Tibial nerve (tissue), 4 donors: ENCODE data around the gene MYOZ3. TPM values are rescaled to one million over a fixed set of nuclear protein-coding genes. Genes with fewer than 3 reads are reported as not detected.

ENCODE experiments used
- DNase-seq, 2 donors: peaks; one replicate each; pipeline ENCODE4 v3.0.0-alpha.2; 2019; ENCODE audit warnings: low spot score in 2 of 2
- H3K27ac ChIP-seq, 4 donors: fragments of 200-600 bp; sonication (generic) in 3 of 4; one replicate each; pipeline ENCODE4 v1.5.1; 2017 to 2019; ENCODE audit warnings: mild to moderate bottlenecking in 1 of 4
- H3K27me3 ChIP-seq, 2 donors: fragments of 200-600 bp; sonication (generic) in 1 of 2; one replicate each; pipeline versions ENCODE4 v1.5.1 to v1.6.0; 2017 to 2019
- H3K36me3 ChIP-seq, 3 donors: fragments of 200-600 bp; sonication (generic); one replicate each; pipeline ENCODE4 v1.5.1; 2018 to 2019
- H3K4me1 ChIP-seq, 4 donors: fragments of 200-600 bp; sonication (generic) in 3 of 4; one replicate each; pipeline ENCODE4 v1.5.1; 2017 to 2019
- H3K4me3 ChIP-seq, 4 donors: fragments of 200-600 bp; sonication (generic) in 3 of 4; one replicate each; pipeline ENCODE4 v1.5.1; 2017 to 2019; ENCODE audit warnings: mild to moderate bottlenecking in 1 of 4, moderate library complexity in 1 of 4
- H3K9me3 ChIP-seq, 4 donors: fragments of 200-600 bp; sonication (generic) in 3 of 4; one replicate each; pipeline ENCODE4 v1.5.1; 2017 to 2019
- EP300 ChIP-seq, 2 donors: sonication (generic); formaldehyde crosslinking; IDR thresholded peaks; one replicate each; pipeline ENCODE4 v1.6.1; 2017; ENCODE audit warnings: antibody characterized with exemption in 2 of 2, mild to moderate bottlenecking in 1 of 2
- POLR2A ChIP-seq, 2 donors: fragments of 450-650 bp; IDR thresholded peaks; one replicate each; pipeline ENCODE4 v1.6.1; 2017; ENCODE audit warnings: antibody characterized with exemption in 2 of 2, mild to moderate bottlenecking in 2 of 2, moderate library complexity in 2 of 2
- WGBS, 2 donors: methylation state at CpG; one replicate each; pipeline ENCODE4 v1.1.5; 2018; 5-methylcytosine and 5-hydroxymethylcytosine counted together
- total RNA-seq, 4 donors: library from RNA; depleted of rRNA; stranded (reverse); fragments of >200 nt; gene quantifications; one replicate each; pipeline ENCODE4 v1.1.0, GENCODE V29; 2016
- TF ChIP-seq, protein P1 (sequence below), 5 experiments: fragments of 200-600 bp in 3 of 5; fragments of 450-650 bp in 2 of 5; sonication (generic) in 3 of 5; IDR thresholded peaks; one replicate each; pipeline ENCODE4 v1.5.1; 2016 to 2019; ENCODE audit warnings: antibody characterized with exemption in 5 of 5, mild to moderate bottlenecking in 3 of 5, moderate library complexity in 2 of 5

Gene MYOZ3
- total RNA-seq, 4 donors from 2014 or later, result 0.30 to 9.0 (median 4.6) TPM

DNA sequence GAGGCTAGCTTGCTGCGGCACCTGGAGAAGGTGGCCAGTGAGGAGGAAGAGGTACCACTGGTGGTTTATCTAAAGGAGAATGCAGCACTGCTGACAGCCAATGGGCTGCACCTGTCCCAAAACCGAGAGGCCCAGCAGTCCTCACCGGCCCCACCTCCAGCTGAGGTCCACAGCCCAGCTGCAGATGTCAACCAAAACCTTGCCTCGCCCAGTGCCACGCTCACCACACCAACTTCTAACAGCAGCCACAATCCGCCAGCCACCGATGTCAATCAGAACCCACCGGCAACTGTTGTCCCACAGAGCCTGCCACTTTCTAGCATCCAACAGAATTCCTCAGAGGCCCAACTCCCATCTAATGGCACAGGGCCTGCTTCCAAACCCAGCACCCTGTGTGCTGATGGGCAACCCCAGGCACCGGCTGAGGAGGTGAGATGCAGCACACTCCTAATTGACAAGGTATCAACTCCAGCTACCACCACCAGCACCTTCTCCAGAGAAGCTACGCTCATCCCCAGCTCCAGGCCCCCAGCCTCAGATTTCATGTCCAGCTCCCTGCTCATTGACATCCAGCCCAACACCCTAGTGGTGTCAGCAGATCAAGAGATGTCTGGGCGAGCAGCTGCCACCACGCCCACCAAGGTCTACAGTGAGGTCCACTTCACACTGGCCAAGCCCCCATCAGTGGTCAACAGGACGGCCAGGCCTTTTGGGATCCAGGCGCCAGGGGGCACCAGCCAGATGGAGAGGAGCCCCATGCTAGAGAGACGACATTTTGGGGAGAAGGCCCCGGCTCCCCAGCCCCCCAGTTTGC is 12.6 kb upstream of the MYOZ3 start:
- peaks cover 0 to 100% (median 60%) of the 10 kb centered on the region in 4 donors for H3K4me1 ChIP-seq
- H3K27ac ChIP-seq, result peak overlapping the region in 3 of 4 donors; percentile 37 to 87 (median 79)
- no peaks in the 10 kb centered on the region for H3K9me3 ChIP-seq
- H3K27me3 ChIP-seq, result no peaks in the 10 kb centered on the region
- peaks cover 0 to 31% (median 9%) of the 10 kb centered on the region in 3 donors for H3K36me3 ChIP-seq
- no peak overlapping the region for H3K4me3 ChIP-seq
- TF ChIP-seq POLR2A (IDR thresholded peaks at IDR 0.05), result no peak
- TF ChIP-seq, protein P1, sequence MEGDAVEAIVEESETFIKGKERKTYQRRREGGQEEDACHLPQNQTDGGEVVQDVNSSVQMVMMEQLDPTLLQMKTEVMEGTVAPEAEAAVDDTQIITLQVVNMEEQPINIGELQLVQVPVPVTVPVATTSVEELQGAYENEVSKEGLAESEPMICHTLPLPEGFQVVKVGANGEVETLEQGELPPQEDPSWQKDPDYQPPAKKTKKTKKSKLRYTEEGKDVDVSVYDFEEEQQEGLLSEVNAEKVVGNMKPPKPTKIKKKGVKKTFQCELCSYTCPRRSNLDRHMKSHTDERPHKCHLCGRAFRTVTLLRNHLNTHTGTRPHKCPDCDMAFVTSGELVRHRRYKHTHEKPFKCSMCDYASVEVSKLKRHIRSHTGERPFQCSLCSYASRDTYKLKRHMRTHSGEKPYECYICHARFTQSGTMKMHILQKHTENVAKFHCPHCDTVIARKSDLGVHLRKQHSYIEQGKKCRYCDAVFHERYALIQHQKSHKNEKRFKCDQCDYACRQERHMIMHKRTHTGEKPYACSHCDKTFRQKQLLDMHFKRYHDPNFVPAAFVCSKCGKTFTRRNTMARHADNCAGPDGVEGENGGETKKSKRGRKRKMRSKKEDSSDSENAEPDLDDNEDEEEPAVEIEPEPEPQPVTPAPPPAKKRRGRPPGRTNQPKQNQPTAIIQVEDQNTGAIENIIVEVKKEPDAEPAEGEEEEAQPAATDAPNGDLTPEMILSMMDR (IDR thresholded peaks at IDR 0.05), result no peak
- TF ChIP-seq EP300 (IDR thresholded peaks at IDR 0.05), result no peak
- 82 to 85% methylated on average over 14 to 15 of the region's 16 CpGs for WGBS, 2 donors
- no peak for DNase-seq

DNA sequence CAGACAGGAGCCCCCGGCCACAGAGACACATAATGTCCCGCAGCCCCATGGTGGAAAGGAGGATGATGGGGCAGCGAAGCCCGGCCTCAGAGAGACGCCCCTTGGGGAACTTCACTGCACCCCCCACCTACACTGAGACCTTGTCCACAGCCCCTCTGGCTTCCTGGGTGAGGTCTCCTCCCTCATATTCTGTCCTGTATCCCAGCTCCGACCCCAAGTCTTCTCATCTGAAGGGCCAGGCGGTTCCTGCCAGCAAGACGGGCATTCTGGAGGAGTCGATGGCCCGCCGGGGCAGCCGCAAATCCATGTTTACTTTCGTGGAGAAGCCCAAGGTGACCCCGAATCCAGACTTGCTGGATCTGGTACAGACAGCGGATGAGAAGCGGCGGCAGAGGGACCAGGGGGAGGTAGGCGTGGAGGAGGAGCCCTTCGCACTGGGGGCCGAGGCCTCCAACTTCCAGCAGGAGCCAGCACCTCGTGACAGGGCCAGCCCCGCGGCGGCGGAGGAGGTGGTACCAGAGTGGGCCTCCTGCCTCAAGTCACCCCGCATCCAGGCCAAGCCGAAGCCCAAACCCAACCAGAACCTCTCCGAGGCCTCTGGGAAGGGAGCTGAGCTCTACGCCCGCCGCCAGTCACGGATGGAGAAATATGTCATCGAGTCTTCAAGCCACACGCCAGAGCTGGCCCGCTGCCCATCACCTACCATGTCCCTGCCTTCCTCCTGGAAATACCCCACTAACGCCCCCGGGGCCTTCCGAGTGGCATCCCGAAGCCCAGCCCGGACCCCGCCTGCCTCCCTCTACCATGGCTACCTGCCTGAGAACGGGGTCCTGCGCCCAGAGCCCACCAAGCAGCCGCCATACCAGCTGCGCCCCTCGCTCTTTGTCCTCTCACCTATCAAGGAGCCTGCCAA is 11.7 kb upstream of the MYOZ3 start:
- DNase-seq, result no peak
- no peaks in the 10 kb centered on the region for H3K27me3 ChIP-seq
- WGBS, 2 donors, result 84 to 91% methylated on average over 42 to 46 of the region's 46 CpGs

DNA sequence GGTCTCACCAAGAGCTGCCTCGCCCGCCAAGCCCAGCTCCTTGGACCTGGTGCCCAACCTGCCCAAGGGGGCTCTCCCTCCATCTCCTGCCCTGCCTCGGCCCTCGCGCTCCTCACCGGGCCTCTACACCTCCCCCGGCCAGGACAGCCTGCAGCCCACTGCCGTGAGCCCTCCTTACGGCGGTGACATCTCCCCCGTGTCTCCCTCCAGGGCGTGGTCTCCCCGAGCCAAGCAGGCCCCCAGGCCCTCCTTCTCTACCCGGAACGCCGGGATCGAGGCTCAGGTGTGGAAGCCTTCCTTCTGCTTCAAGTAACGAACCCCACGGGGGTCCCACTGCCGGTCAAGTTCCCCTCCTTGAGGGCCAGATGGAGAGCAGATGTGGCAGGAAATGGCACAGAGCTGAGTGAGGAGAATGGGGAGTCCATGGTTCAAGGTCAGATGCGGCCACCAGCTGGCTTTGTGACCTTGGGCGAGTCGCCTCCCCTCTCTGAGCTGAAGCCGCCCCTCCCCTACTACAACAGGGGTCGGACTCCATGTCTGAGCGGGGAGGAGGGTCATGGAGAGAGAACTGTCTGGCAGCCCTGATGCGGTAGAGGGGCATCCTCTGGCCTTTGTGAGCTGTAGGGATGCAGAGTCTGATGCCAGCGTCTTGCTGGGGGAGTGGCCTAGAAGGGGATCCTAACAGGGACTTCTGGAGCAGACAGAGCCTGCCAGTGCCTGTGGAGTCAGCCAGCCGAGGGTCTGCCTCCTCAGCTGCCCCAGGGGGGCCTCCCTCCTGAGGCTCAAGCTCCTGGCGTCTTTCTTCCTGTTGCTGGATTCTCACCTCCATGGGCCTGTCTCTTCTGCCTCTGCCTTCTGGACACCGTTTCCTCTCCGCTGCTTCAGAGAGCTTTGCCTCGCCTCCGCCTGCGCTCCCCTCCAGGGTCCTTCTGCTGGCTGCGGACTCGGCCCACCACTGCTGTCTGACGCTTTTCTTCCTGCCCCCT is 10.7 kb upstream of the MYOZ3 start:
- TF ChIP-seq EP300 (IDR thresholded peaks at IDR 0.05) (no peak), POLR2A (IDR thresholded peaks at IDR 0.05) (no peak)
- TF ChIP-seq, protein P1 (IDR thresholded peaks at IDR 0.05), result no peak
- no peaks in the 10 kb centered on the region for H3K27me3 ChIP-seq
- DNase-seq, result no peak
- no peaks in the 10 kb centered on the region for H3K9me3 ChIP-seq
- WGBS, 2 donors, result 77 to 80% methylated on average over 36 to 37 of the region's 38 CpGs
- no peak overlapping the region for H3K4me3 ChIP-seq
- H3K36me3 ChIP-seq, result peaks cover 0 to 31% (median 9%) of the 10 kb centered on the region in 3 donors
- H3K27ac ChIP-seq, result peak overlapping the region; percentile 33 to 86 (median 62)
- peaks cover 0 to 98% (median 46%) of the 10 kb centered on the region in 4 donors for H3K4me1 ChIP-seq

More for the DNA sequence above, 11.7 kb upstream of the MYOZ3 start:
- Histone ChIP-seq H3K4me3 (no peak overlapping the region), H3K4me1 (peaks cover 0 to 100% (median 55%) of the 10 kb centered on the region in 4 donors), H3K27ac (peak overlapping the region in 2 of 4 donors; percentile 79 to 87), H3K36me3 (peaks cover 0 to 31% (median 9%) of the 10 kb centered on the region in 3 donors), H3K9me3 (no peaks in the 10 kb centered on the region)
- TF ChIP-seq, protein P1 (IDR thresholded peaks at IDR 0.05), result no peak
- TF ChIP-seq POLR2A (IDR thresholded peaks at IDR 0.05), result no peak
- TF ChIP-seq EP300 (IDR thresholded peaks at IDR 0.05), result no peak

DNA sequence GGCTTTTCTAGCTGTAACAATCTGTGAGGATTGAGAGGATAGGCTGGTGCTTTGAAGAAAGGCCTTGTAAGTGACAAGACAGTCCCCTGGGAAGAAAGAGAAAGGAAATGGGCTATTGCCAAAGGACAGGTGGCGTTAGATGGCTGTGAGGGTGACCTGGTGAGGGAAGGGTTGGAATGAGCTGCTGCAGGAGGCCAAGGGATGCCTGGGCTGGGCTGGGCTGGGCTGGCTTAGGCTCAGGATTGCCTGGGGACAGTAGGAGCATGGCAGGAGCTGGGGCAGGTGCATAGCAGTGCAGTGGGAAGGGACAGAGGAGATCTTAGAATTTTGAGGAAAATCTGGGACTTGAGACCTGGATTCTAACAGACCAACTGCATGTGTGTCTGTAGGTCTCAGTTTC is 9.7 kb upstream of the MYOZ3 start:
- Histone ChIP-seq H3K4me1 (peaks cover 0 to 98% (median 41%) of the 10 kb centered on the region in 4 donors), H3K36me3 (peaks cover 0 to 31% (median 9%) of the 10 kb centered on the region in 3 donors), H3K4me3 (no peak overlapping the region), H3K9me3 (no peaks in the 10 kb centered on the region), H3K27ac (peak overlapping the region; percentile 33 to 86 (median 62)), H3K27me3 (no peaks in the 10 kb centered on the region)
- WGBS, 2 donors, result 43 to 57% methylated on average over 1 of the region's 1 CpG
- TF ChIP-seq, protein P1 (IDR thresholded peaks at IDR 0.05), result no peak
- TF ChIP-seq EP300 (IDR thresholded peaks at IDR 0.05), result no peak
- TF ChIP-seq POLR2A (IDR thresholded peaks at IDR 0.05), result no peak
- DNase-seq, result no peak
